ENCODE measurements around the gene ALPP. TPM values are rescaled to one million over a fixed set of nuclear protein-coding genes. Genes with fewer than 3 reads are reported as not detected.
"Not testable (repeated sequence)": the region's sequence is repeated elsewhere in the genome, so short reads cannot be mapped to it uniquely, and the experiment has no call there.

ALPP gene
- total RNA-seq, 3 donors from 2014 or later: not detected

DNA sequence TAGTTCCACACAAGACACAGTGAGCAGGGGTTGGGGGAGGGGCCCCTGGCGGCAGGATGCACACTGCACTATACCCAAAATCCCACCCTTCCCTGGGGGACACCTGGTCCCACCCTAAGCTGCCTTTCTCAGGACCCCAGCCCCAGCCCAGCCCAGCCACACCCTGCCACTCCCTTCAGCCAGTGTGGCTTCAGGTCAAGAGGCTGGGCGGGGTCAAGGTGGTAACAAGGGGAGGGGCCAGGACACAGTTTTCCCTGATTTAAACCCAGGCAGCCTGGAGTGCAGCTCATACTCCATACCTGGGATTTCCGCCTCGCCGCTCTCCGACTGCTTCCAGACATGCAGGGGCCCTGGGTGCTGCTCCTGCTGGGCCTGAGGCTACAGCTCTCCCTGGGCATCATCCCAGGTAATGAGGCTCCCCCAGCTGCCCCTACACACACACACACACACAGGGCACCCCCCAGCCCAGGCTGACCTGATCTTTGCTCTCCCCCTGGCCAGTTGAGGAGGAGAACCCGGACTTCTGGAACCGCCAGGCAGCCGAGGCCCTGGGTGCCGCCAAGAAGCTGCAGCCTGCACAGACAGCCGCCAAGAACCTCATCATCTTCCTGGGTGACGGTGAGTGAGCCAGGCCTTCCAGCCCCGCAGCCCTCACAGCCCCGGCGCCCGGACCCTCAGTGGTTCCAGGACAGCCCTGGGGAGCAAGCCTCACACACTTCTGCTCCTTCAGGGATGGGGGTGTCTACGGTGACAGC, 28.2 kb downstream of the ALPP start, which contains the start of gene ALPG:
TSS of gene ALPG (plus strand) at position 289 of the 755 bp plus-strand sequence. CDS start at position 340, 51 bp downstream.
- DNase-seq (ENCODE audit: low spot score in 2 of 2): no peak
- TF ChIP-seq POLR2AphosphoS5 (IDR thresholded peaks at IDR 0.05) (no peak), POLR2A (IDR thresholded peaks at IDR 0.05) (no peak)
- TF ChIP-seq, protein P1, sequence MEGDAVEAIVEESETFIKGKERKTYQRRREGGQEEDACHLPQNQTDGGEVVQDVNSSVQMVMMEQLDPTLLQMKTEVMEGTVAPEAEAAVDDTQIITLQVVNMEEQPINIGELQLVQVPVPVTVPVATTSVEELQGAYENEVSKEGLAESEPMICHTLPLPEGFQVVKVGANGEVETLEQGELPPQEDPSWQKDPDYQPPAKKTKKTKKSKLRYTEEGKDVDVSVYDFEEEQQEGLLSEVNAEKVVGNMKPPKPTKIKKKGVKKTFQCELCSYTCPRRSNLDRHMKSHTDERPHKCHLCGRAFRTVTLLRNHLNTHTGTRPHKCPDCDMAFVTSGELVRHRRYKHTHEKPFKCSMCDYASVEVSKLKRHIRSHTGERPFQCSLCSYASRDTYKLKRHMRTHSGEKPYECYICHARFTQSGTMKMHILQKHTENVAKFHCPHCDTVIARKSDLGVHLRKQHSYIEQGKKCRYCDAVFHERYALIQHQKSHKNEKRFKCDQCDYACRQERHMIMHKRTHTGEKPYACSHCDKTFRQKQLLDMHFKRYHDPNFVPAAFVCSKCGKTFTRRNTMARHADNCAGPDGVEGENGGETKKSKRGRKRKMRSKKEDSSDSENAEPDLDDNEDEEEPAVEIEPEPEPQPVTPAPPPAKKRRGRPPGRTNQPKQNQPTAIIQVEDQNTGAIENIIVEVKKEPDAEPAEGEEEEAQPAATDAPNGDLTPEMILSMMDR (IDR thresholded peaks at IDR 0.05): no peak

DNA sequence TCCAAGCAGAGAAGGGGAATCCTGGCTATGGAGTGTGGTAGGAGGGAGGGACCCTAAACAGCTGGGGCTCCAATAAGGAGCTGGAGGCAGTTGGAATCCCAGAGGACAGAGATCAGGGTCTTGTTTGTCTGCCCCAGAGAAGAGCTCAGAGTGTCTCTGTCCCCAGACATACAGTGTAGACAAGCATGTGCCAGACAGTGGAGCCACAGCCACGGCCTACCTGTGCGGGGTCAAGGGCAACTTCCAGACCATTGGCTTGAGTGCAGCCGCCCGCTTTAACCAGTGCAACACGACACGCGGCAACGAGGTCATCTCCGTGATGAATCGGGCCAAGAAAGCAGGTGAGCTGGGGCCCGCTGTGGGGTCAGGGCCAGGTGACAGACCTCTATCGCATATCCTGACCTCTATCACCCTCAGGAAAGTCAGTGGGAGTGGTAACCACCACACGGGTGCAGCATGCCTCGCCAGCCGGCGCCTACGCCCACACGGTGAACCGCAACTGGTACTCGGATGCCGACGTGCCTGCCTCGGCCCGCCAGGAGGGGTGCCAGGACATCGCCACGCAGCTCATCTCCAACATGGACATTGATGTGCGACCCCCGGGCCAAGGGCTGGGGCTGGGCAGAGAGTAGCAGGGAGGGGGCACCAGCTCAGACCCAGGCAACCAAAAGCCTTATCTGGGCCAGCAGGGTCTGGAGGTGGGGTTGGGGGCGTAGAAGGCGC, 29.0 kb downstream of the ALPP start:
- H3K4me3 ChIP-seq; H3K27ac ChIP-seq; H3K36me3 ChIP-seq; DNase-seq (ENCODE audit: low spot score in 2 of 2); intact Hi-C loops (cut with DNase I; ENCODE audit: low total_unique reads); H3K4me1 ChIP-seq; H3K9me3 ChIP-seq: not testable (repeated sequence)
- H3K27me3 ChIP-seq: peaks cover 0 to 13% of the 10 kb centered on the region in 2 donors

More for the DNA sequence above, 28.2 kb downstream of the ALPP start, which contains the start of gene ALPG:
- H3K4me3 ChIP-seq: no peak within 1 kb of the TSS
- no peaks in the 10 kb centered on the region for H3K4me1 ChIP-seq
- no peaks in the 10 kb centered on the region for H3K9me3 ChIP-seq
- no peak within 1 kb of the TSS for H3K27ac ChIP-seq
- intact Hi-C loops (cut with DNase I; ENCODE audit: low total_unique reads): no loop called here
- peaks cover 0 to 13% of the 10 kb centered on the region in 2 donors for H3K27me3 ChIP-seq
- no peaks in the 10 kb centered on the region for H3K36me3 ChIP-seq

DNA sequence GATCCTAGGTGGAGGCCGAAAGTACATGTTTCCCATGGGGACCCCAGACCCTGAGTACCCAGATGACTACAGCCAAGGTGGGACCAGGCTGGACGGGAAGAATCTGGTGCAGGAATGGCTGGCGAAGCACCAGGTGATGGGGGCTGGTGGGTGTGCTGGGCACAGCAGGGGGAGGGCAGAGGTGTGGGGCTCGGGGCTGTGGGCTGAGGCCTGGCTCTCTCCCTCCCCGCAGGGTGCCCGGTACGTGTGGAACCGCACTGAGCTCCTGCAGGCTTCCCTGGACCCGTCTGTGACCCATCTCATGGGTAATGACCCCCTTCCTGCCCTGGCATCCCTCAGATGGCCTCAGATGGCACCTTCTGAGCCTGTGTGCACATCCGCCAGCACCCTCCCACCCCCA, 29.7 kb downstream of the ALPP start:
- H3K4me1 ChIP-seq; DNase-seq (ENCODE audit: low spot score in 2 of 2); H3K27ac ChIP-seq; H3K36me3 ChIP-seq; H3K9me3 ChIP-seq; H3K4me3 ChIP-seq; intact Hi-C loops (cut with DNase I; ENCODE audit: low total_unique reads): not testable (repeated sequence)
- H3K27me3 ChIP-seq: peaks cover 0 to 13% of the 10 kb centered on the region in 2 donors

DNA sequence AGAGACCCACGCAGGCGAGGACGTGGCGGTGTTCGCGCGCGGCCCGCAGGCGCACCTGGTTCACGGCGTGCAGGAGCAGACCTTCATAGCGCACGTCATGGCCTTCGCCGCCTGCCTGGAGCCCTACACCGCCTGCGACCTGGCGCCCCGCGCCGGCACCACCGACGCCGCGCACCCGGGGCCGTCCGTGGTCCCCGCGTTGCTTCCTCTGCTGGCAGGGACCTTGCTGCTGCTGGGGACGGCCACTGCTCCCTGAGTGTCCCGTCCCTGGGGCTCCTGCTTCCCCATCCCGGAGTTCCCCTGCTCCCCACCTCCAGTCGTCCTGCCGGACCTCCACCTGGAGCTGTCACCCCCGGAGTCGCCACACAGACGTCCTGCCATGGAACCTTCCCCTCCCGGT, 31.1 kb downstream of the ALPP start:
- H3K27me3 ChIP-seq: peaks cover 0 to 17% of the 10 kb centered on the region in 2 donors
- H3K4me3 ChIP-seq; H3K9me3 ChIP-seq; H3K4me1 ChIP-seq; intact Hi-C loops (cut with DNase I; ENCODE audit: low total_unique reads); DNase-seq (ENCODE audit: low spot score in 2 of 2); H3K36me3 ChIP-seq; H3K27ac ChIP-seq: not testable (repeated sequence)

DNA sequence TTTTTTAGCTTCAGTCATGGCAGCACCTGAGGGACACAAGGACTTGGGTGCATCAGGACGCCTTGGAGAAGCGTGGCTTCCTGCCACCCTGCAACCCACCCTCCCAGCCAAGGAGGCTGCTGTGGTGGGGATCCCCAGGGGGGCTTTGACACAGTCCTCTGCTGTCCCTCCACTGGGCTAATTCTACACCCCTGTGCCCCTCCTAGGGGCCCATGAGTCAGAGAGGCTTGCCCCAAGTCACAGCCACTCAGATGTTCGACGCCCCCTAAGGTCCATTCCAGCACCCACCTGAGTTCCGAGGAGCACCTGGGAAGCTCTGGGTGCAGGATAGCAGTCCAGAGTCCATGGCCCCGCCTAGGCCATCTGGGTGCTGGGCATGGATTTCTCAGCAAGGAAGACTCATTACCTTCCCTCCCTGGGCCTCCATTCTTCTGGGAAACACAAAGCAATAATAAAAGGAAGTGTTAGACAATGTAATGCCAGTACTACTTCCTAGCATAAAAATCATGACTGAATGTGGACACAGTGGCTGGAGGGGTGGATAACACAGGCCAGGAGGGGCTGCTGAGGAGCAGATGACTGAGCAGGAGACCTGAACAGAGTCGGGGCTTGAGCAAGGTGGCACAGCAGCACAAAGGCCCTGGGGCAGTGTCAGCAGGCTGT, 31.8 kb downstream of the ALPP start:
- peaks cover 0 to 24% of the 10 kb centered on the region in 2 donors for H3K27me3 ChIP-seq
- TF ChIP-seq POLR2A (IDR thresholded peaks at IDR 0.05) (no peak), POLR2AphosphoS5 (IDR thresholded peaks at IDR 0.05) (no peak)
- TF ChIP-seq, protein P1 (IDR thresholded peaks at IDR 0.05): no peak

DNA sequence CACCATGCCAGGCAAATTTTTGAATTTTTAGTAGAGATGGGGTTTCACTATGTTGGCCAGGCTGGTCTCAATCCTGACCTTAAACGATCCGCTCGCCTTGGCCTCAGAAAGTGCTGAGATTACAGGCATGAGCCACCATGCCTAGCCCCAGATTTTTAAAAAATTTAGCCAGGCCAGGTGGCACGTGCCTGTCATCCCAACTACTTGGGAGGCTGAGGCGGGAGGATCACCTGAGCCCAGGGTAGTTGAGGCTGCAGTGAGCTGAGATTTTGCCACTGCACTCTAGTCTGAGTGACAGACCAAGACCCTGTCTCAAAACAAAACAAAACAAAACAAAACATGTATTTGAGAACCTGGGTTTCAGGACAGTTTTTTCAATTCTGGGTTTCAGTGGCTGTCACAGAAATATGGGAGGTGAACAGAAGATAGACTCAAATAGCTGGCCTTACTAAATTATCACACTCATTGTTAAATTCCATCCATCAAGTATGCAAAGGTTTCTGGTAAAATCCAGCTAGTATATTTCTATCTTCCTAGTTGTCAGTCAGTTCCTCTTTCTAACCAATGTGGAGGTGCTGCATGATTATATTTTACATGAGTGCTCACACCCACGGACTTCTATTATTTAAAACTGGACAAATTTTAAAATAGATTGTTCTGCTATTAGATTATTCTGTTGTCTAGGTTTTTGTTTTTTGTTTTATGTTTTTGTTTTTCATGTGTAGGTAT, 33.5 kb downstream of the ALPP start:
- DNase-seq (ENCODE audit: low spot score in 2 of 2): no peak
- no peaks in the 10 kb centered on the region for H3K4me1 ChIP-seq
- H3K36me3 ChIP-seq: no peaks in the 10 kb centered on the region
- no peak overlapping the region for H3K27ac ChIP-seq
- no peak for TF ChIP-seq POLR2A (IDR thresholded peaks at IDR 0.05)
- TF ChIP-seq, protein P1 (IDR thresholded peaks at IDR 0.05): no peak
- TF ChIP-seq POLR2AphosphoS5 (IDR thresholded peaks at IDR 0.05): no peak
- no peak overlapping the region for H3K4me3 ChIP-seq
- no peaks in the 10 kb centered on the region for H3K9me3 ChIP-seq
- intact Hi-C loops (cut with DNase I; ENCODE audit: low total_unique reads): no loop called here
- peaks cover 0 to 41% of the 10 kb centered on the region in 2 donors for H3K27me3 ChIP-seq

More for the DNA sequence above, 31.8 kb downstream of the ALPP start:
- intact Hi-C loops (cut with DNase I; ENCODE audit: low total_unique reads): no loop called here
- no peaks in the 10 kb centered on the region for H3K36me3 ChIP-seq
- H3K9me3 ChIP-seq: no peaks in the 10 kb centered on the region
- no peak overlapping the region for H3K4me3 ChIP-seq
- no peak for DNase-seq (ENCODE audit: low spot score in 2 of 2)
- H3K4me1 ChIP-seq: no peaks in the 10 kb centered on the region
- no peak overlapping the region for H3K27ac ChIP-seq

All from breast epithelium (tissue), 4 donors.